GM19193 (cell line): ENCODE results near the gene FGGY.

ENCODE experiments used
- POLR2A ChIP-seq: IDR thresholded peaks from 4 replicates; pipeline ENCODE4 v1.6.1; 2011; ENCODE audit not compliant: insufficient read depth, insufficient read length; ENCODE audit errors: extremely low read depth

The FGGY gene

DNA sequence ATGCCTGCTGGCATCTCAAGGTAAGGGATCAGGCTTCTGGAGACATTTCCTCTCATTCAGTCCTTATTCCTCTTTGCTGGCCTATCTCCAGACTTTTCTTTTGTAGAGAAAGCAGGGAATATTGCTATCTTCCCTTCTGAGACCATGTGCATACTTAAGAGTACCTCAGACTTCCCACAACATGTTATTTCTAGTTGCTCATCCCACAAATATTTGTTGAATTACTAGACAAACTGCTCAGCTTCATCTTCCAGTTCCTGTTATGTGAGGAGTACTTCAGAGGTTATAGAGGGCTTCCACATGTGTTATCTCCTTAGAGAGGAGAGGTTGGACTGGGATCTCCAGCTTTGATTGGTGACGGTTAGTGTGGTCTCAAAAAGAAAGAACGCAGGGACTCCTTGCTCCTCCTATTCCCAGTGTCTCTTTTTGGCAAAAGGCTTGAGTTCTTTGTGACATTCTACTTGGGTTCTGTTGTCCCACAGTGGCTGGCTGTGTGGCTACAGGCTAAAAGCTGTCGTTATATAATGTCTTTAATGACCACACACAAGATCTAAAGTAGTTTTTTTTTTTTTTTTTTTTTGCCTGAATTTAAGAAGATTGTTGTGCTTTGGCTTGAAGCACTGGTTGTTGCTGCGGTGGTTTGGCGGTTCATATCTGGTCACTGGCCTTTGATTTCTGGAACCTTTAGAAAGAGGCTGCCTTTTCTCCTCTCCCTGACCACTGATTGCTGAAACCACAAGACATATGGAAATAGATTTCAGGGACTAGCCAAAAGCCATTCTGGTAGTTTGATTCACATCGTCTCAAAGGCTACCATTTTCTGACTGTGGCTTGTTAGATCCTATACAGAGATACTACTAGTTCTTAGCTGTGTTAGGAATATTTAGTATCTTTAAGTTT is 78.7 kb downstream of the FGGY start:
- no peak for TF ChIP-seq POLR2A

DNA sequence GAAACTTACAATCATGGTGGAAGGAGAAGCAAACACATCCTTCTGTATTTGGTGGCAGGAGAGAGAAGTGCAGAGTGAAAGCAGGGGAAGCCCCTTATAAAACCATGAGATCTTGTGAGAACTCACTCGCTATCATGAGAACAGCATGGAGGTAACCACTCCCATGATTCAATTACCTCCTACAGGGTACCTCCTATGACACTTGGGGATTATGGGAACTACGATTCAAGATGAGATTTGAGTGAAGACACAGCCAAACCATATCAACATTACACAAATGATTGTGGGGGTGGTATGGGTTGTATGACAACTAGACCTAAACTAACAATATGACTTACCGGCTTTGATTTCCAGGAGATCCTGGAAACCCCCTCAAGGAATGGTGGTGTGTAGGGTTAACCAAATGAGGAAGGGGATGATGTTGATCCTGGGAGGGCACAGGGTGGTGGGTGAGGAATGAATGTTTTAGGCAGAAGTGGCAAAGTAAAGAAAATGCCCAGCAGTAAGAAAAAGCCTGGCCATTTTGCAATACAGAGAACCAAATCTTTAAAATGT is 80.5 kb downstream of the FGGY start:
- no peak for TF ChIP-seq POLR2A

DNA sequence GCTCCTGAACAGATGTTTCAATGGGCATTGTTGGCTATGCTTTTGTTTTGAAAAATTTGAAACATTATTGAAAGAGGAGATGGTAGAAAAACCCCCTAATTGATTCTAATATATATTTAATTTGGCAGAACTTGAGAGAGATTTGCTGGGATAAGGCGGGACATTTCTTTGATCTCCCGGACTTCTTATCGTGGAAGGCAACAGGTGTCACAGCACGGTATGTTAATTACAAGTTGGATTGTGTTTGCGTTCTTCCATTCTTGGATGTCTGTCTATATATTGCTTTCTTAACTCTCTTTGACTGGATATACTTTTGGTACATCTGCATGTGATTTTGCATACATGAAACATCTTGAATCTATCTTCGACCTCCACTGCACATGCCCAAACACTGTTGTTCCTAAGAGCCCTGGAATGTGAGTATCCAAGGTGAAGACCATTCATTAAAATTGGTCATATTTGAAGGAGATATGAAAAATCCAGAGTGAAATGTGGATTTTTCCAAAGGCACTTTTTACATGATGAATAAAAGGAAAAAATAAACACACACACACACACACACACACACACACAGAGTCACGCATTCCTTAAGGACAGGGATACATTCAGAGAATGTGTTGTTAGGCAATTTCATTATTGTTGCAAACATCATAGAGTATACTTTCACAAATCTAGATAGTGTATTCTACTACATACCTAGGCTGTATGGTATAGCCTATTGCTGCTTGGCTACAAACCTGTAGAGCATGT is 81.9 kb downstream of the FGGY start:
- no peak for TF ChIP-seq POLR2A

DNA sequence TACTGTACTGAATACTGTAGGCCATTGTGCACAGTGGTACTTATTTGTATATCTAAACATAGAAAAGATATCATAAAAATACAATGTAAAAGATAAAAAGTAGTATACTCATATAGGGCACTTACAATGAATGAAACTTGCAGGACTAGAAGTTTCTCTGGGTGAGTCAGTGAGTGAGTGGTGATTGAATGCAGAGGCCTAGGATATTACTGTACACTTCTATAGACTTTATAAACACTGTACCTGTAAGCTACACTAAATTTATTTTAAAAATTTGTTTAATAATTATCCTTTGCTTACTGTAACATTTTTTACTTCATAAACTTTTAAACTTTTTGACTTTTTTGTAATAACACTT is 82.5 kb downstream of the FGGY start:
- no peak for TF ChIP-seq POLR2A

DNA sequence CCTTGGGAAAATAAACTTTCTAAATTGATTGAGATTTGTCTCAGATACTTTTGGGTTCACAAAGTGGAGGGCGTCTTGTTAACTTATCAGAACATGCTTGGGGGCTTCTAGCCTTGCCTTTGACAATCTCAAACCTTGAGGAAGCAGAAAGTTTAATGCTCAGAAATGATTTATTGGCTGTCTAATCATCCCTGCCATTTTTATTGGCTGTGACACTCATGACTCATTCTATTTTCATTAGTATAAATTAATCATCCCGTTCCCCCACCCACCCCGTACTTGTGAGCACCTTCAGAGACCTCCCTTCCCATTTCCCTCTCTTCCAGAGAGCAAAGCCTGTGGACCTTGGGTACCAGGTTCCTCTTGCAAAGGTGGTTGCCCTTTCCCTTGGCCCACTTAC is 87.1 kb downstream of the FGGY start:
- TF ChIP-seq POLR2A, result no peak

DNA sequence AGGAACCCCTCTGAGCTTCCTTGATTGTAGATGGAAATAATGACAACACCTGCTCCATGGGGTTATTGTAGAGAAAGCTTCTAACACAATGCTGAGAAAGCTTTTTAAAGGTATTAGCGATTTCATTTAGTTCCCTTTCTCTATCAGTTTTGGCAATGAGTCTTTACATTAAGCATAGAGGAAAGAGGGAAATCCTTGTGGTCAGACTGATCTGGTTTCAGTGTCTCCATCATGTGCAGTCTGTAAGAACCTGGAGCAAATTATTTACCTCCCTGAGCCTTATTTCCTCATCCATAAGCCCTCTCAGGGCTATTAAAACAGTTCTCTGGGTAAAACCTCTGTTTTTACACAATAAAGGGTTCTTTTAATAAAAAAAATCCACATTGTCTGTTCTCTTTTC is 87.5 kb downstream of the FGGY start:
- TF ChIP-seq POLR2A, result no peak

DNA sequence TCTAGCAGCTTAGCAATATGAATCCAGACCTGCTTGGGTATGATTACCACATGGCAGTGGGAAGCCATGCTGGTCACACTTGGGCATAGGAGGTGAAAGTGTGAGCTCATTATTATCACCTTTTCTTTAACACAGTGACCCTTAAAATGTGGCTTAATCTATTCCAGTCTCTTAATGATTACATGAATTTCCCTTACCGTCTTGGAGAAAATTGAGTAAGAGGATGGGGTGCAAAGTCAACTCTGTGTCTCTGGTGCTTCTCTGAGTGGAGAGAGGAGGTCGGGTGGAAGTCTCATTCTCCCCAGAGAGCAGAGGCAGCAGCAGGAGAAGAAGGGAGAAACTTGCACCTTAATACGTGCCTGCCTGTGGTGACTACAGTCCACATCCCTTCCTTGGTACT is 91.3 kb downstream of the FGGY start:
- no peak for TF ChIP-seq POLR2A

DNA sequence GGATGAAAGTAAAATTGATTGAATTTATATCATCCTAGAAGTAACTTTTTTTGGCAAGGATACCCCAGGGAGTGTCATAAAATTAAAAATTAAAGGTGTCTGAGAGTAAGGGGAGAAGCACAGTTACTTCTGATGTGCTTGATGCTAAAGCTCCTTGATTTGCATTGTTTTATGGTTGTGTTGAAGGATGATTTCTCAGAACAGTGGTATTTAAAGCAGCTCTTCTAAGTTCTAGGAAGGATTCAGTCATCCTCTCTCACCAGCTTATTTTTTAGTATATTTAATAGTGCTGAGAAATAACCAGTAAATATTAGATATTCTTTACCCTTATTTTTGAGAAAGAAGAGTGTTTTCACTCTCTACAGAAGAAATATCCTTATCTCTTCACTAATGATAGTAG is 93.0 kb downstream of the FGGY start:
- no peak for TF ChIP-seq POLR2A

DNA sequence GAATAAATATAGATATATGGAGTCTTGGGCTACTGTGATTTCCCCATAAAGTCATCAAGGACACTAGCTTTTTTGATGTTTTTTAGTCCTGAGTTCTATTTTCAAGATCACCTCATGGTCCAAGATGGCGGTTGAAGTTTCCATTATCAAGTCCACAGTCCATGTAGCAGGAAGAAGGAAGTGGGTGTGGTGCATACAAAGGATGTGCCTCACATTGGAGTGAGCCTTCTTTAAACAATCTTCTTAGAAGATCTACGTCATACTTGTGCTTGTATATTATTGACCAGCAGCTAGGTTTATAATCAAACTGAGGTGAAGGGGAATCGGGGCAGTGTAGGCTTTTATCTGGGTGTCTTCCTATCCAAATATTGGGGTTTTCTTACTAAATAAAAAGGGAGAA is 93.4 kb downstream of the FGGY start:
- TF ChIP-seq POLR2A, result no peak

DNA sequence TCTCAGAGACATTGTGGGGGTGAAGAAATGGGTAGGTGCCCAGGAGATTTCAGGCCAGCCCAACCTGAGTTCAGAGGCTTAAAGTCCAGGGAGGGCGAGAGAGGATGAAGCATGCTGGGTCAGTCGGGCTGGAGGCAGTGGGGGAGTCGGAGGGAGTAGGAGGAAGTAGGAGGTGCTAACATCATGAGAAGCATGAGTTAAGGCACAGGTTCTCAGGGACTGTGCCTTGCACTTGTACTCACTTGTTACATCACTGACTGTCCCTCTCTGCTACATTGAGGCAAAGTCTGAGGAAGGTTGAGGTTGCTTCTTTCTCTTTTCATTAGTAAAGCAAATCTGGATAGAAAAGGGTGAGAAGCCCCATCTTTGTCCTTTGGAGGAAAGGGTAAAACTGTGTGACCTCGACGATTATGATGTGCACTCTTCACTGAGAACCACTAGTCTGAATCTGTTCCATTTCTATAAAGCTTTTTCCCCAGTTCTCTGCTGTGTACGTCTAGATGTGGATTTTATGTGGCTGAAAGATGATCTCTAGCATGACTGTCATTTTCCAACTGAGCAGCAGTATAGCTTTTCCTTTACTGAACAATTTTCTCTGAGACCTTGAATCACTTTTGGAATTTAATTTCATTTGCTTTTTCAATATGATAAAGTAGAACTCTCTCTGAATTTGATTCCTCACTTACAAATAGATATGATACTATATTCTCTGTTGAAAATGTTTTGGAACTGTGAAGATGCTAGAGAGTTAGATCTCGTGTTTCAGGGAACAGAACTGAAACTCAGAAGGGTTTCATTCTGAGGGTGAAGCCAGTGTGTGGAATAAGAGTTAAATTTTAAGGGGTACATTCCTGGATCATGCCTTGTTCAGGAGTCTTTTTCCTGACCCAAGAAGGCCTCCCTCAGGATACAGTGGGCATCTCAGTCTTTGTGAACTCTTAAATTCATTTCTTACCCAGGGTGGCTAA is 94.6 kb downstream of the FGGY start:
- TF ChIP-seq POLR2A, result no peak

DNA sequence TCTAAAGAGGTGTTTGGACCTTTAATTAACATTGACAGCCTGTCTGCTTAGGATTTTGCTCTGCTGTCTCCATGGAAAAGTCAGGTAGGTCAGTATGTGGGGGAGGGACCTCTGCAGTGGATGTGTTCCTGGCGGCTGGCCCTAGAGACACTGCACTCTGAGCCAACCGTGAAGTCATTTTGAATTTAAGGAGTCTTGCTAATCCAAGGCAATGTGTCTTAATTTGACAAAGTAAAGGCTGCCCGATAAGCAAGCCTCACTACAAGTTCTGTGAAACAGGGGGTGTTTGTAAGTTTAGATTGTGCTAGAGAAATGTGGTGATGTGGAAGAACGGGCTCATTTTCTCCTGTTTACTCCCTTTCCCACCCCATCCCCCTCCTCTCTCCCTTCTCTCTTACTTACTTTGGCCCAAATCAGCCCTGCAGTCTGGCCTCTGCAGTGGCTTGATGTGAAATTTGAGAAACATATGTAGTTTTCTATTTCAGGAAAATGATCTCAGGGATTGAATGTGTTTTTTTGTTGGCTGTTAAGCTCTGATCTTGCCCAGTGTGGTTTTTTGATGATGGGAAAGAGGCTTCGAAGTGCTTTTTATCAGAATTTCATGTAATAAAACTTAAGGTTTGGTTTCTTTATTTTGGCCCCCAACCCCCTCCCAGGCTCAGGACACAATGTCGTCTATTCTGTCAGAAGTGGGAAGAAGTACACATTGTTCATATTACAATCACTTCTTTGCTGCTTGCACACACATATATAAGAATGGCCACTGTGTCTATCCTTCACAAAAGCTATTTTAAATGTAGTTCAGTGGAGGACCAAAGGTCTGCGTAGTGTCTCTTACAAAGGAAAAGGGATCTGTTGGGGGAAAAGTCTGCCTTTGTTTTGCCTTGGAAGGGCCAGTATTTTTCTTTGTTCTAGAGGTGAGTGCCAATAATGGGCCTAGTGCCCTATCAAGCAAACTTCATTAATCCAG is 96.6 kb downstream of the FGGY start:
- TF ChIP-seq POLR2A, result no peak

DNA sequence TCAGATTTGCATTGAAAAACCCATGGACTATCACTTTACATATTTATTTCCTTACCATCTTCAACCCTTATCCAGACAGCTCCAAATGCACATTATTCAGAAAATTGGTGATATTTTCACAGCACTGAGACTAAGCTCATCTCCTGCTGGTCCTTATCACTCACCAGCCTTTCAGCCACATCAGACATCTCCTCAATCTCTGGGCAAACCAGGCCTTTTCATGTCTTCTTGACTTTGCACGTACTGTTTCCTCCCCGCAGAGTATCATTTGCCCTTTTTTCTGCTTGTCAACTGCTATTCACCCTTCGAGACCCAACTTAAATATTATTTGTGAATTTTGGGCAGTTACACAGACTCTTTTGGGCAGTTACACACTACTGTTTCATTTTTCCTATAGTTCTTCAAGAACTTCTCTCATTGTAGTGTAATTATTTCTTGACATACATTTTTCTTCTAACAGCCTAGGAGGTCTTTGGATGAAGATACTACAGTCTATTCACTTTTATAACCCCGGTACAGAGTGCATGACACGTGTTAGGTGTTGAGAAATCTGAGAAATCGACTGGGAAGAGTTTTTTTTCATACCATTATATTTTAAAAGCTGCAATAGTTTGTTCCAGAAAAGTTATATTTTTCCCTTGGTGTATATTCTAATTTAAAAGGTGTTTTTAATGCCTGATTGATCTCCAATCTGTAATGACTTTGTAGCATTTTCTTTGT is 98.0 kb downstream of the FGGY start:
- no peak for TF ChIP-seq POLR2A

DNA sequence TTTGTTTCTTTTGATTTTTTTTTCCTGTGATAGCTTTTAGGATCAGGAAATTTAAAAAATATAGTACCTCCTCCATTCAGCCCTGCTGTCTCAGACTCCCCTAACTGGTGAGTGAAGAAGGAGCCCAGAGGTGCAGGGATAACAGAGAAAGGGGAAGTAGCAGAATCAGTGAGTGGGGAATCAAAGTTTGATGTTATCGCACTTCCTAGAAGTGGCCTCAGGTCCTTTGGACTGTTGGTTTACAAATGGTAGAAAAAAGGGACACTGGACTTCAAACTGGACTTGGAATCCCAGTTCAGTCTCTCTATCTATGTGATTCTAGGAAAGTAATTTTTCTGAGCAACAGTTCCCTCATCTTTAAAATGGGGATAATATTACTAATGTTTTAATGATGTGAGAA is 99.5 kb downstream of the FGGY start:
- no peak for TF ChIP-seq POLR2A
